HTR-8/SVneo (cell line): Measurements from ENCODE around the gene CACNG5.

Experiments
- DNase-seq: peaks from one replicate; pipeline ENCODE4 v3.0.0; 2011; ENCODE audit warnings: low spot score, mixed read lengths; ENCODE audit not compliant: insufficient read length
- FAIRE-seq: peaks from 2 replicates; lab custom pipeline; 2011; peaks lifted over from hg19 to GRCh38; lab: Jason Lieb, UNC

CACNG5 gene

DNA sequence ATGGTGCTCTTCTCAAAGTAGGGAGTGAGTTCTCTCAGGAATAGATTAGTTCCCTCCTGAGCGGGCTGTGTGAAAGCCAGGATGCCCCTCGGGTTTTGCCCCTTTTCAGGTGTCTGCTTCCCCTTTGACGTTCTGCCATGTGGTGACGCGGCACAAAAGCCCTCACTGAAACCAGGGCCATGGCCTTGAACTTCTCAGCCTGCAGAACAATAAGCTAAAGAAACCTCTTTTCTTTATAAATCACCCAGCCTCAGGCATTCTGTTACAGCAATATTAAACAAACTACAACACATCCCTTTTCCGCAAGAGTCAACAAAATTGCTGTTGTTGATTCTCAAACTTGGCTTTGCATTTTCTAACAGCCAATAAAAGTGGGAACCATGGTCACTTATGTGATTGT lies 15.5 kb upstream of the CACNG5 start:
- FAIRE-seq: no peak

DNA sequence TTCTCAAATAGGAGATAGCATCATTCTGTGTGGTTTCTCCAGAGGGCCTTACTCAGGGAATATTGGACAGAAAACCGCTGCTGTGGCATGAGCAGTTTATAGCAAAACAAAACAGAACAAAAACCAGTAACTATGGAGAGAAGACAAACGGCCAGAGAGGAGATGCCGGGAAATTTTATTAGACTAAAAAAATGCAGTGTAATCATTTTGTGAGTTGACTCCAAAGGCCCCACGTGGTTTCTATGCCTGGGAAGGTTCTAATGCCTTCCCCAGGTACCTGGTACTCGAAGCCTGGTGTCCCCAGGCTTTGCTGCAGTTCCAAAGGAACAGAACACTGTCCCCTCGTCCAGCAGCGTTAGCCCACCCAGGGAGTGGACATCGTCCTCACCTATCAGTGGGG lies 12.9 kb upstream of the CACNG5 start:
- FAIRE-seq (no peak), DNase-seq (no peak)

More for the DNA sequence above, 15.5 kb upstream of the CACNG5 start:
- DNase-seq: no peak

- DNase-seq (no peak), FAIRE-seq (no peak)
These were observed 8.1 kb upstream of the CACNG5 start for GRCh38 chr17:66826856-66827255.

GRCh38 chr17:66829386-66829864 lies 5.5 kb upstream of the CACNG5 start:
- no peak for FAIRE-seq

DNA sequence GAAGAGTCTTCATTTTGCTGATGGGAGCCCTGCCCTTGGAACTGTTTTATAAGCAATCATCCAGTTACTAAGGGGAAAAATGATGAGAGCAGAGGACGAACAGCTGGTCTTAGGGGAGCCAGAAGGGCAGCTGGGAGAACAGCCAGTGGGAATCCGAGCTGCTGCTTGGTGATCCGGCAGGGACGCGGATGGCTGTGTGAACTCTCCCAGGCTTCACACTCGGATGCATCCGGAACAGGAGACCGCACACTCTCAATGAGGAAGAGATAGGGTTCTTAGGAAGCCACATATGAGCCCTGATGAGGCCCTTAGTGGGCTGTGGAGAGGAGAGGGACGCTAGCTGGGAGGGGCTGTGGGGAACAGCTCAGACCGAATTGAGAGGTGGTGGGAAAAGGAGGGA lies 5.0 kb upstream of the CACNG5 start:
- FAIRE-seq (no peak), DNase-seq (no peak)

More at GRCh38 chr17:66829386-66829864, 5.5 kb upstream of the CACNG5 start:
- DNase-seq: peak; percentile 78

GRCh38 chr17:66830451-66830850 lies 4.5 kb upstream of the CACNG5 start:
- no peak for DNase-seq
- no peak for FAIRE-seq

DNA sequence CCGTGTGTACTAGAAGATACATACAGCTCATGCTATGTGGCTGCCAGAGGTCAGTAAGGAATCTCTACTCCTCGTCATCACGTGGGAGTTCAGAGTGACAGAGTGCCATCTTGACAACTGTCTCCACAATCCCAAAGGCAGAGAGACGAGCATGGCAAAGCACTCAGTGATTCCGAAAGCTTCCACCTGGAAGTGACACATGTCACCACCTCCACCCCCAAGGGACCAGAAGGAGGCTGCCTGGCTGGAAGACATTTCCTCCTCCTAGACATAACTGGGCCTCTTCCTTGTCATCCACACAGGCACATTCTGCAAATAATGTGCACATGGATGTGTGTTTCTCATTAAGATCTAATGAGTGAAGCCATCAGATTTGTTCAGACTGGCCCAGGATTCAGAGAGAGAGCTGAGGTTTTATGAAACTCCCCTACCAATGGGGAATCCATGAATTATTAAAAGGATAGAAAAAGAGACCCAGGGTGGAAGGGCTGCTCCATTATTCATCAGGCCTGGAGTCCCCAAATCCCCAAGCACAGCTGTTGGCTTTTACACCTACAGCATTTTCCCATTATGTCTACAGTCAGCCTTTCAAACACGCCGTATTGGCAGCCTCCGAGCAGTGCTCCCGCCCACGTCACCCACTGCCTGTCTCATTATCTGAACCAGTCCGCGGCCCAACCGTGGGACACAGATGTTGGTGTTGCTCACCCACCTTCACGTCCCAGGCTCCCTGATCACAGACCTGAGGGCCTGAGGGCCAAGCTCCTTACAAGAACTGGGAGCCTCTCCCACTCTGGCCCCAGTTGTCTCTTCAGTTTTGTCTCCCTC lies 3.3 kb upstream of the CACNG5 start:
- no peak for FAIRE-seq
- no peak for DNase-seq

- DNase-seq (no peak), FAIRE-seq (no peak)
These were observed 1.7 kb upstream of the CACNG5 start for GRCh38 chr17:66833201-66833600.

- FAIRE-seq (no peak), DNase-seq (no peak)
These were observed 445 bp upstream of the CACNG5 start for GRCh38 chr17:66834426-66834918.

GRCh38 chr17:66835476-66835875 lies 559 bp downstream of the CACNG5 start:
- peak; percentile 46 for FAIRE-seq
- no peak for DNase-seq

DNA sequence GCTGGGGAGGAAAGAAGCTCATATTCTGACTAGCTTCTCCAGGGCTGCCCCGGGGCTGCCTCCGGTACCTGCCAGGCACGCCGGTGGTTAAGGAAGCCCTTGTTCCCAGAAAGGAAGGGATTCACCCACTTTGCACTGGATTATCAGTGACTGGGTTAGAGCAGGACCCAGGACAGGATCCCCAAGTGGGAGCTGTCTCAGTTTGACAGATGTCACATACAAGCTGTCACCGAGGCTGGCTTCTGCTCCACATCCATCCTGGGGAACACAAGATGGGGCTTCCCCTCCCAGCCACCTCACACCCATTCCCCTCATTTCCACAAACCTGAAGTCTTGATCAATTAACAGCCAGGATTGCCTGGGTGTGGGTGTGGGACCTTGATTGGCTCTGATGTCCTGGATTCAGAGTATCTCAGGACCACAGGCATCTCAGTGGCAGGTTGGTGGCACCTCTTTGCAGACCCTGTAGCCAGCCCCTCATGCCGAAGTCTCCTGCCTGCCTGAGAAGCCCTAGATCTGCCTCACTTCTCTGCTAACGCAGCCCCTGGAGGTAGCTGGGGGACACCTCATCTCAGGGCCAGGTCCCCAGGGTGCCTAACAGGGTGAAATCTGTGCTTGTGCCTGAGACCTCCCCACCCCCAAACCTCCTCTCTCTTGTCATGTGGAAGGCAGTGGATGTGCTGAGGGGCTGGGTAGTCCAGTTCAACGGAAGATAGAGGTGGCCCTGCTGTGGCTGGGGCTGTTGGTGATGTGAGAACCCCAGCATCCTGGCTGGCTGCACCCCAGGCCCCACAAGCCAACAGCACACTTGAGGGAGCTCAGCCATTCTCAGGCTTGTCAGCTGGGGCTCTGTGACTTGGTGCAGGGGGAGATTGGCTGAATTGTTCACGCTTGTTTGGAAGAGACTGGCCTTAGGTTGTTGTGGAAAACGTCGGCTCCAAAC lies 1.4 kb downstream of the CACNG5 start:
- FAIRE-seq: peak; percentile 62
- DNase-seq: no peak

GRCh38 chr17:66837226-66837625 lies 2.3 kb downstream of the CACNG5 start:
- FAIRE-seq: no peak
- DNase-seq: no peak

DNA sequence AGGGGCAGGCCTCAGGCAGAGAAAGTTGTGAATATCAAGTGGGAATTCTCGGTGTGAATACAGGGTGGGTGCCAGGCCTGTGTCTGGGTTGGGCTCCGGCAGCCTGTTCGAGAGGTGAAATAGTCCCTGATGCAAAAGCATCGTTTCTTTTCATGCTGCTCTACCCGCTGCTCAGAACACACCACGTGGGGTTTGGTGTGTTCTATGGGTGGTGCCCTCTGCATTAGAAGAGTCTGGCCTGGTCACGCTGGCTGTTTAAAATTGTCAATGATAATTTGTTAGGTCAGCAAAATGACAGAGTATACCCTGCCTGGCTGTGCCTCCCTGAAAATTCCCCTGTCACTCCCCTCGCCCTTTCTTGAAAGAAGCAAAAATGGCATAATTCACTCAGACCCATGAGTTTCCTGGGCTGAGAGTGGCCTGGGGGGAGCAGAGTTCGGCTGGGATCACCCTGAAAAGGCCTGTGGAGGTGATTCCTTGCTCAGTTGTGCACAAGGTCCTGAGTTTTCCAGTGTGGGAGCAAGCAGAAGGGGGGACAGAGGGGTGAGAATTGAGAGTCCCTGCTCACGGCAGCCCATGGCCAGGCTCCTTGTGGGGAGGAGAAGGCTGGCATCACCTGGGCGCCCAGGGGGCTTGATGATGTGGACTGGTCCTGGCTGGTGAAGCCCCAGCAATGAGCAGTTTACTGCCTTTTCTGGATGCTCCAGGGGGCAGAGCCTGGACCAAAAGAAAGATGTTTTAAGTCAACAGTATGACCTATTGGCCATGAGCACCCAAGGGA lies 3.2 kb downstream of the CACNG5 start:
- FAIRE-seq: no peak
- no peak for DNase-seq

GRCh38 chr17:66839616-66840015 lies 4.7 kb downstream of the CACNG5 start:
- FAIRE-seq (no peak), DNase-seq (no peak)

- DNase-seq (no peak), FAIRE-seq (no peak)
These were observed 5.1 kb downstream of the CACNG5 start for GRCh38 chr17:66840061-66840460.

DNA sequence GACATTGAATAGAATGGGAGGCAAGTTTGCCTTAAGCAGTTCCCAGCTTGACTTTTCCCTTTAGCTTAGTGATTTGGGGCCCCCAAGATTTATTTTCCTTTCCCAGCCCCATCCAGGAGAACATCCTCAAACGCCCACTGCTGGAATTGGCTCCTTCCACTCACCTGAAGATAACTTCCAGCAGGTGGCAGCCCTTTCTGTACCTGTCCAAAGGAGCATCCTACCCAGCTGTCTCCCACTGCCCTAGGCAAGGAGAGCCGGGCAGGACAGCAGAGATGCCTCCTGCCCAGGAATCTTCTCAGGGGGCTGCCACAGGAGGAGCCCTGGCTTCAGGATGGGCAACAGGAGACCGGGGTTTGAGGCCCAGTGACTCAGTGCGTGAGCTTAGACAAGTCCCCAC lies 6.4 kb downstream of the CACNG5 start:
- no peak for FAIRE-seq
- DNase-seq: no peak

DNA sequence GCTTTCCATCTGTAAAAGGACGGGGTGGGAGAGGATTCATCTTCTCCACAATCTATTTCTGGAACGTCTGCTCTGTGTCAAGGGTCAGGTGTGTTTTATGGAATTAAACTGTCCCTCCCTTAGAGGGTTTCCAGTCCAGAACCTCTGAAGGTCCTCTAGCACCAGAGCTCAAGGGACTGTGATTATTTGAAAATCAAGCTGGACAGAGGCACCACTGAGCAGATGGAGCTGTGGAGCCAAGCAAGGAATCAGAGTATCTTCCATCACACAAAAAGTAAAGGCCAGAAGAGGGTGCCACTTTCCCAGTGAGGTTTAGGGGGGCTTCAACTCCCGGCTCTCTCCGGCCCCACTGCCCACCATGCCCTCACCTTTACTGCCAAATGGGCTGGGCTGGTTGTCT lies 6.8 kb downstream of the CACNG5 start:
- no peak for FAIRE-seq
- DNase-seq: no peak

DNA sequence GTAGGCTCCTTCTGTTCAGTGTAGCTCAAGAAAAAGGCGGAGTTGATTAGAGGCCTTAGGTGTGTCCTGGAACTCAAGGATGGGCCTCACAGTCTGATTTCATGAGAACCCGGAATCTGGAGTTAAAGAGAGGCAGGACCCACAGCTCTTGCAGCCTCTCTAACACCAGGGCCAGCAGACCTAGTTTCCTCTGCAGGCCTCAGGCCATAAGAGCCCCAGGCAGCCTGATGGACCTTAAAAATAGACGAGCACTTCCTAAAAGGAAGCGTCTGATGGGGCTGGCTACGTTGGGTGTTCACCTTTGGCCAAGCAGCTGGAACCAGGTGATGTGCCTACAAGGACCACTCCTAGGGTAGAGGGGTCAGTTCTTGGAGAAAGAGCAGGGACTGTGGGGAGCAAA lies 7.6 kb downstream of the CACNG5 start:
- no peak for FAIRE-seq
- DNase-seq: no peak

- DNase-seq: no peak
- no peak for FAIRE-seq
These were observed 8.0 kb downstream of the CACNG5 start for GRCh38 chr17:66842959-66843358.

DNA sequence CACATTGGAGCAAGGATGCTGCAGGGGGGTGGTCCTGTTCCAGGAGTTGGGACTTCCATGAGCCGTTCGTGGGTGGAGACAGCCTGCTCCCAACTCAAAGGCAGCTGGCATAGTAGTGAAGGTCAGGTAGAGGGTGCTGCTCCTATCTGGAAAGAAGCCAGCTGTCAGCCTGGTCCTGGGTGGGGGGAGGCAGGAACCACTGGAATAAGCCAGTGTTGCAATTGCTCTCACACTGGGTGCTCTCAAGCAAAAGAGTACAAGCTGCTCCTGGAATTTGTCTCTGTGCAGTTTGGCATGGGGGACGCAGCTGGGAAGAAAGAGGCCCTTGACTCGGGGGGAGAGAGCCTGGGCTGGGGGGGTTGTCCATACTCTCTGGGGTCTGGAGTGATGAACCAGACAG lies 8.7 kb downstream of the CACNG5 start:
- DNase-seq: no peak
- FAIRE-seq: peak; percentile 36
